NOMO-1 (cell line): ENCODE results near the gene TRDN.
A peak's percentile ranks its signal among the peaks of the same experiment; 100 is the strongest.

Source experiments
- DNase-seq, 2 experiments: peaks; one replicate each; lab custom pipeline; 2025; ENCODE audit not compliant: unreplicated experiment in 2 of 2; lab: John Stamatoyannopoulos, UW

The TRDN gene

DNA sequence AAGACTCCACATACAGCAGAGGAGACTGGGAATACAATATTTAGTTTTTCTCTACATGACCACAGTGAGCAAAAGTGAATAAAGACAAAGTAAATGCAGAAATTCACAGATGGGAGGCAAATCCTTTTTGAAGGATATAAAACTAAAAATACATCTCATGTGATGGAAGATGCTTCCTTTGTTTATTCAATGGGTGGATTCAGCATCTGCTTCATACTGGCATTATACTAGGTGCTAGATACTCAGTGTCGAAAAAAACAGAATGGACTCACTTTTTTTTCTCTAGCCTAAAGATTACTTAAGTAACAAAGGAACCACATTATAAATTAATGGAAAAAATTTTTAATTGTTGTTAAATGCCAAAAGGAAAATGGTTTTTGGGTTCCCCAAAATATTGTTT lies 216.2 kb downstream of the TRDN start:
- DNase-seq: no peak

DNA sequence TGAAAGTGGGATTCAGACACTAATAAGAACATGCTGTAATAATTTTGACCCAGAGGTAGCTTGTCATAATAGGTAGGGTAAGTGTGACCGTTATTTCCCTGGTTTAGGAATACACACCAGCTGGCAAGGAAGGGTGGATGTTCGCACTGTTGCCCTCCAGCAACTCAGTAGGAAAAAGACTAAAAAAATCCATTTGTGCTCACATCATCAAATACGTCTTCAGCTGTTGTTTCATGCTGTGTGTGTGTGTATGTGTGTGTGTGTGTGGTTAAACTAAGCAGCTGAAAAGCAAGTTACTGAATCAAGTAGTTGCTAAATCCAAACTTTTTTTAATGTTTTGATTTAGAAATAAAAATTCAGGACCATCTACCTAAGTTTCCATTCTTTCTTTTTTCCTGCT lies 218.7 kb downstream of the TRDN start:
- no peak for DNase-seq

DNA sequence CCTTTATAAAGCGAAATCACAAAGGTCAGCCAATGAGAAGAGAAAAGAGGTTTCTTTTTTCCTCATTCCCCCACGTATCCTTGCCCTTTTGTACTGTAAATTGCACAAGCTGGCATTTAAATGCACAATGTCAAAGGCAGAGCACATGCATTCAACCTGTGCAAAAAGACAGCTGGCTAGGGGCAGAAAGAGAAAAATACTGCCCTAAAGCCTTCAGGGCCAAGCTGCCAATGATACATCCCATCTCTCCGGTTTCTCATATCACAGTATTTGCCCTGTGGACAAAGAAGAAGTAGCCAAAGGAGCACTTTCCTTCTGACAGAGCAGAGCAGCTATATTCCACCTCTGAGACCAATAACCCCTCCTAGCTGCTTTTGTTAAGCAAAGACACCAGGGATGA lies 219.2 kb downstream of the TRDN start:
- no peak for DNase-seq

DNA sequence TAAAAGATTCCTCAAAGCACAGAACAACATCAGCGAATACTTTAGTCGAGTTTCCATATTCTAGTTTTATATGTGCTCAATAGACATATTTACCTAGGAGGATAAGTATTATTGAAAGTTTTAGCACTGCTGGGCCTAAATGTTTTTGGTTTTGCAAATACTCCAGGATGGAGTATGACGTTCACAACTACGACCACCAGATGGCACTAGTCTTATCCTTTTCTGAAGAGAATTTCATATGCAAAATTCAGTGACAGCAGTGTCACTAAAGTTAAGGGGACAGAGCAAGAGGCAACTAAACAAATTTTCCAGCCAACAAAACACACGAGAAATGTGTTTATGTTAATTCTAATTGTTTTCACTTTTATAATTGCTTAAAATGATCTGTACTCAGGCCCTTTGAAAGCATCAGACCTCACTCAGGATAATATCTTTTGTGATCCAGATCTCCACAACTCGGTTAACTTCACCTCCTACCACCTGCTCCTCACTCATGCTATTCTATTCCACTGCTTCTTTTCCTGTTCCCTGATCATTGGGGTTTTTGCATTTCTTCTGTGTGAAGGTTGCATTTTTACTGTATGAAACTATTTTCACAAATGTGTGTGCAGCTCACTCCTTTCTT lies 220.8 kb downstream of the TRDN start:
- peak; percentile 9 to 60 for DNase-seq

DNA sequence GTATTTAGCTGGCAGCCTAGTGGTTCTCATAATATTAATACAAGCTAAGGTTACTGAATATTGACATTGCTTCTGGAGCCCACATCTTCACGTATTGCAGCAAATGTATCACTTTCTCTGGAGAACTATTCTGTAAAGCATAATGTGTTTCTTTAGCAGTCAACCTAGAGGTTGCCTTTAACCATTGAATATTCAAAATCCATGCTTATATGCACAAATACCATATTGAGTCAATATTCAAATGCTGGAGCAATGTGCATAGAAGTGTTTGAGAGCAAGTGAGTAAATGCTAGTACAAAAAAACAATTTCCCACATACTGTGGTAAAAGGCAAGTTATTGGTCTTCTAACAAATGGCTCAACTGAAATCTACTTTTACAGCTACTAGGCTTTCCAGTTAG lies 231.8 kb downstream of the TRDN start:
- no peak for DNase-seq

DNA sequence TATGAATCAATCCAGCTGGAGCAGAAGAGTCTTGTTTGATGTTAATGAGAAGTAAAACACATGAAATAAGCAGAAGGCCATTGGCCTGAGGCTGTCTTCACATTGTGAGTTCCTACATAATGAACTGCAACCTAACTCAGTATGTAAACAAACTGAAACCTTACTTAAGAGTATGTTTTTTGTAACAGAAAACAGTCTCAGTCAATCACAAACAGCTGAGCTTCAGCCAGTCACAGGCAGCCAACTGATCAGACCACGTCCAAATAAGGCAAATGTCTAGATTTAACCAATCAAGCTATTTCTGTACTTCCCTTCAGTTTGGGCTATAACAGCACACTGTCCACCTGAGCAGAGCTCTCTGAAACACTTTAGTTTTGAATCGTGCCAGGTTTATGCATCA lies 234.7 kb downstream of the TRDN start:
- no peak for DNase-seq

DNA sequence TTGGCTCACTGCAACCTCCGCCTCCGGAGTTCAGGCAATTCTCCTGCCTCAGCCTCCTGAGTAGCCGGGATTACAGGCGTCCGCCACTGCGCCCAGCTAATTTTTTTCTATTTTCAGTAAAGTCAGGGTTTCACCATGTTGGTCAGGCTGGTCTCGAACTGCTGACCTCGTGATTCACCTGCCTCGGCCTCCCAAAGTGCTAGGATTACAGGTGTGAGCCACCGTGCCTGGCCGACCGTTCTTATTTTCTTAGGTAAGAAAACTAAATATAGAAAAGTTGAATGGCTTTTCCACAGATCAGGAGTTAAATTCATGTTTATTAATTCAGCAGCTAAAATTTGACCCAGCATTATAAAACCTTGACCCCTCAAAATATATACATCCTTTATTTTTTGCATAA lies 238.7 kb downstream of the TRDN start:
- DNase-seq: no peak

DNA sequence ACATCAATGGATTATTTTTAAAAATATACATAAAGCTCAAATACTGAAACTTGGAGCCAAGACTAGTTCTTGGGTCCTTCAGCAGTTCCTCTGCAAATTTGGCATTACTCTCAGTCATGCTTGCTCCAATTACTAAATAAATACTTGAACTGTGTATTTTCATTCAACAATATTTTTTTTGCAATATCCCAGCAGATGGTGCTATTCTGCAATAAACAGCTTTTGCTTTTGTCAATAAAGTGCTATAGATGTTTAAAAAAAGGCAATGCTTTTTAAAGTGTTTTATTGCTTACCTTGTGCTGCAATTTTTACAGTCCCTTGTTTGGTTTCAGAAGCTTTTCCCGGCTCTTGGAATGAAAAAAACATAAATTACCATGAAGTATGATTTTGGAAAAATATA lies 243.4 kb downstream of the TRDN start:
- peak in 1 of 2 experiments; percentile 19 for DNase-seq

DNA sequence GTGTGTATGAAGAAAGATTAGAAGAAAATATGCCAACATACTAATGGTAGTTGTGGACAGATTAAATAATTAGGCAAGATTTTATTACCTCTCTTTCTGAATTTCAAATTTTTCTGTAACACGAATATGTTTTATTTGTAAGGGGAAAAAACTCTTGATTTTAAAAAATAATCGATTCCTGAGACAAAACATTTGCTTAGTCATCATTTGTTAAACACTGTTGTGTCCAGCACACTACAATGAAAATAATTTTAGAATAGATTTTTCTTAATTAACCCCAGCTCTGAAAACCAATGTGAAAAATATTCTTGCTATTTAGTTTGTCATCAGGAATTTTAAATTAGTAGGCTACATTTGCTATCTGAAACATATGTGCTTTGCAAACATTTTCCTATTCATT lies 253.0 kb downstream of the TRDN start:
- DNase-seq: no peak

DNA sequence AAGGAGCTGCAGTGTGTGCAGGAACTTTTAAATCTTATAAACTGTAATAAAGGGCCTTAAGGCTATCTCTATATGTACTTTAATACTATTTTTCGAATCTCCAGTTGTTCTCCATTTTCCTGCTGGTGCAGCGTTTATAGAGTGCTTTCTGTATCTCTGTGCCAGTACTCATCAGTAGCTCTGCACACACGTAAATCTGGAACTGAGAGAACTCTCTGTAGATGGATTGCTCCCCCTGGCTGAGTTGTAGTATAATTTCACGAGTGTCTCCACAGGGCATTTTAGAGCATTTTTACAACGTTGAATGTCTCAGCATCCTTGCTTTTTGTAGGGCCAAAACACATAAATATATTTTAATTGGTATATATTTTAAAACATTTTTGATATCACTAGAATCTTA lies 256.5 kb downstream of the TRDN start:
- peak in 1 of 2 experiments; percentile 20 for DNase-seq

DNA sequence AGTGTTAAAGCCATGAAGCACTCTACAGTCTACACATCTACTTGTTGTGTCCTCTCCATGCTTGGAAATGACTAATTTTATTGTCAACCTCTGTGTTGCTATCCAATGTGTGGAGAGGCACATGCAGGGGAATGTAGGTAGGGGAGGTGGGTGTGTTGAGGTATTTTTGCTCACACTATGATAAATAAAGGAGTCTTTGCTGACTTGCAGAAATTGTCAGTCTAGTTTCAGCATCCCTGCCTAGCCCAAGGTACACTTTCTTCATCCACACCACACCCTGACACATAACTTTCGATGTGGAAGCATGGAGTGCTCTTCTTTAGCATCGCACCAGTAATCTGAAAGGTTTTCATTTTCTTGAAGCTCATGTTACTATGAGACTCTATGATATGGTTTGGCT lies 264.0 kb downstream of the TRDN start:
- DNase-seq: no peak

DNA sequence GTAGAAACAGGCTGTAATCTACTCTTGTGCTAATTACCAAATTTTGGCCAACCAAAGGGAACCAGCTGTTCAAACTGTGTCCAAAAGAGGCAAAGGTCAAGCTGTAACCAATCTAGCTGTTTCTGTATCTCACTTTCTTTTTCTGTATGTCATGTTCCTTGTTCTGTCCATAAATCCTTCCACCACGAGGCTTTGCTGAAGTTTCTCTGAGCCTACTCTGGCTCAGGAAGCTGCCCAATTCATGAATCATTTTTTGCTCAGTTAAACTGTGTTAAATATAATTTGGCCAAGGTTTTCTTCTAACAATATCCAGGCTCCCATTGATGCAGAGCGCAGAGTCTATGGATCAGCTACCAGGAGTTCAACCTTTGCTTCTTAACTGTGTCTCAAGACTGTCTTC lies 272.8 kb downstream of the TRDN start:
- no peak for DNase-seq

DNA sequence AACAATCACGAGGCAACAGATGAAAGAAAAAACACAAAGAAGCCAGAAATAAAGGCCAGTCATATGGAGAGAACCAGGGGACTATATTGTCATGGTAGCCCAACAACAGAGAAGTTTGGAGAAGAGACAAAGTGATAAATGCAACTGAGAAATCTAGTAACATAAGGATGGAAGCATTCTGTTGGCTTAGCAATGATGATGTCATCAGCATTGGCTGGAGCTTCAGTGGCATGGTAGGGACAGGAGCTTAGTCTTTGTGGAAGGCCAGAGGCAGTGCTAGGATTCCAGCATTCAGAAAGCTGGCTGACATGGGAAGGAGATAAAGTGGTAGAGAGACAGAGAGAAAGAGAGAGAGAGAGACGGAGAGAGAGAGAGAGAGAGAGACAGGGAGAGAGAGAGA lies 276.4 kb downstream of the TRDN start:
- DNase-seq: no peak

DNA sequence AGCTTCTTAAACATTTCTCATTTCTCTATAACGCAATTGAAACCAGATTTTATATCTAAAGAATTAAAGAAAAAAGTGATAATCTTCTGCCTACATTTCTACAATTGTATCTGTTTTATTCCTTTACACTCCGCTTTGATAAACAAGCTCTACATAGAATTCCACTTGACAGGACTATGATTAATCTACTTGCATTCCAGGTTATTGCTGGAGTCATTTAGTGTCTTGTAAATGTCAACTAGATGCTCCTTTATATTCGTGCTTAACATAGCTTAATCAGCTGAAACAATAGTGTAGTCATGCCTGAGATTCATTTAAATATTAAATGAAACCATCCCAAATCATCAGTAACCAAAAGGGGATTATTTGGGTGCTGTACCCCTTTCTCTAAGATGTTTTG lies 284.0 kb downstream of the TRDN start:
- no peak for DNase-seq

DNA sequence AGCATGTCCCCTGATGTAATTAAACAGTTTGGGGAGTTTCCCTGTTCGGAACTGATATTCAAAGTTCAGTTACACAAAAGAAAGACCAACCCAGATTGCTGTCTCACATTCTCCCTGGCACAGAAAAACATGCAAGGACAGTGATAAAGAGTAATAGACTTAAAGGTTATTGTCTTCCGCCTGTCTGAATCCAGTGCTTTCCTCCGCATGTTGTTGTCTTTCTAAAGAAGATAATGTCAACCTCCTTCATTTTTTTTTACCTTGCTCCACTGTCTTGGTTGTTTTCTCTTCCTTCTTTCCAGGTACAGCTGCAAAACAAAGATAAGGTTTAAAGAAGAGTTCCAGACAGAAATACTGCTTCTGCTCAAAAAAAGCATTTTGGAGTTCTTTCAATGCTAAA lies 284.5 kb downstream of the TRDN start:
- no peak for DNase-seq

DNA sequence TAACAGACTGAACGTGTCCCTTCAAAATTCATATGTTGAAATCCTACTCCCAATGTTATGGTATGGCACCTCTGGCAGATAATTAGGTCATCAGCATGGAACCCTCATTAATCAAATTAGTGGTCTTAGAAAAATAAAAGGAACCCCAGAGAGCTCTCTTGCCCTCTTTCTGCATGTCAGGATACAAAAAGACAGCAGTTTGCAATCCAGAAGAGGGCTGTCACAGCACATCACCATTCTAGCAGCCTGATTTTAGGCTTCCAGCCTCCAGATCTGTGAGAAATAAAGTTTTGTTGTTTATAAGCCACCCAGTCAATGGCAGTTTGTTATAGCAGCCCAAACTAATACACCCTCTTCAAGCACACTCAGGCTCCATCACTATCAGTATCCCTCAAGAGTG lies 292.9 kb downstream of the TRDN start:
- no peak for DNase-seq

DNA sequence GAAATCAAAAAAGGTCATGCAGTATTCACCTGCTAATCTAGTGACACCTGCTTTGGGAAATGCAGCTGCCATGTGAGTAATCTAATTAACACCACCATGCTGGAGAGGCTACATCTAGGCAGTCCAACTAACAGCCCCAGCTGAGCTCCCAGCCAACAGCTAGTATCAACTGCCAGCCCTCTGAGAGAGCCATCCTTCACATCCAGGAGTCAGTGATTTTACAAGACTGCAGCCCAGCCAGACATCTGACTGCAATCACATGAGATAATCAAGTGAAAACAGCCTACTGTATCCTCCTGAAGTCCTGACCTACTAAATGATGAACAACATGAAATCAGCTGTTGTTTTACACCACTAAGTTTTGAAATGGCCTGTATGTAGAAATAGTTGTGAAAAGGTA lies 298.4 kb downstream of the TRDN start:
- DNase-seq: no peak

DNA sequence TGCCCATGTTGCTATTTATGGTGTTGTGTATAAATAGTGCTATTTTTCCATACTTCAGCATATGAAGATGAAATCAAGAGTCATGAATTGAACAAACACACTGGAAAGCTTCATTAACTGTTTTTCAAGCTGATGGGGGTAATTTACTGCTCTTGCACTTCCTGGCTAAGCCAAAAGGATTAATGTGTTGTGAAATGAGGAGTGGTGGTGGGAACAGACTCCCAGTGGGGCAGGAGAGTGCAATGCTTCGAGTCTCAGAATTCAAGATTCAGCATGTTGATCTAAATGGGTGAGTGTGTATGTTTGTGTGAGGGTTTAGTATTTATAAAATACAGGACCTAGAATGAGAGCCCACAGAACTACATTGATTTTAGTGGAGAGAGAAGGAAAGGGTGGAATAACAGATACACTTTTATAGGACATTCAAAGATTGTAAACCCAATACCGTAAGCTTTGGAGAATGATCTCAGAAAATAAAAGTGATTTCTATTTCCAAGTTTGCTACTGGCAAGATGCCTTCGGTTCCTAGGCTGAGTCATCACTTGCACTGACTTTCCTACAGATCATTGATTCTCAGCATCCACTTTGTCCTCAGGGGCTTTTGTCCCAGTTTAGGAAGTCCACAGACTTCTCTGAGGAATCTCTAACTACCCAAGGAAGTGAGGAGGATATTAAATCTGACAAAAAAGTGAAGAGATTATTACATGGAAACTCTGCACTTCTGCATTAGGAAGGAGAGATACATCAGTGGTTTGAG lies 303.6 kb downstream of the TRDN start:
- no peak for DNase-seq

DNA sequence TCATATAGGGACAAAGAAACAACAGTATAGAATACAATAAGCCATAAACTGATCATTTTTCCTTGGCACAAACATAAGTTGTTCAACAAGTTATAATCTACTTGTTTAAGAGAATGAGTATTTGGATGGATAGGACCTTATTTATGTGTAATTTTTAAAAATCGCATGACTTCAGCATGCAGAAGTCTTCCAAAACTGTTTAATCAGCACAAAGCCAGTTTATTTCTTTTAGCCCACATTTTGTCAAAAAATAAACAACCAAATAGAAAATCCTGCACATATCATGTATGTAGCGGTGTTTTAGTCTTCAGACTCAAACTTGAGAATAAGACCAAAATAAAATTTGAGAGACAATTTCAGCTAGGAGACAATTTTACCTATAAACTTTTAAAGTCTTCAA lies 304.7 kb downstream of the TRDN start:
- no peak for DNase-seq

DNA sequence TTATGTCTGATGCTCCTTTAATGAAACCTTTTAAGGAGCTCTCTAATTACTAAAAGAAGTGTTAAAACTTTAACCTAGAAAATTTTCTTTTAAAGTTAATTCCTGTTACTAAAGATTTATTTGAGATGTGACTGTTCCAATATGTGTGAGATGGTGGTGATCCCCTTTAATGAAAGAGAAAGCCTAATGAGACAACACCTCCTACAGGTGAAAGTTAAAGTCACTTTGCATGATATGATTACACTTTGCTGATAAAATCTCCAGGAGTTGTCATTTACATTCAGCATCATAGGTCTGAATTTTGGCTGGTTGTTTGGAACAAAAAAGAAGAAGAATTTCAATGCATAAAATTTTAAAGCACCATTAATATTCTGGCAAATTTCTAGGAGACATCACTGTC lies 307.4 kb downstream of the TRDN start:
- DNase-seq: no peak

DNA sequence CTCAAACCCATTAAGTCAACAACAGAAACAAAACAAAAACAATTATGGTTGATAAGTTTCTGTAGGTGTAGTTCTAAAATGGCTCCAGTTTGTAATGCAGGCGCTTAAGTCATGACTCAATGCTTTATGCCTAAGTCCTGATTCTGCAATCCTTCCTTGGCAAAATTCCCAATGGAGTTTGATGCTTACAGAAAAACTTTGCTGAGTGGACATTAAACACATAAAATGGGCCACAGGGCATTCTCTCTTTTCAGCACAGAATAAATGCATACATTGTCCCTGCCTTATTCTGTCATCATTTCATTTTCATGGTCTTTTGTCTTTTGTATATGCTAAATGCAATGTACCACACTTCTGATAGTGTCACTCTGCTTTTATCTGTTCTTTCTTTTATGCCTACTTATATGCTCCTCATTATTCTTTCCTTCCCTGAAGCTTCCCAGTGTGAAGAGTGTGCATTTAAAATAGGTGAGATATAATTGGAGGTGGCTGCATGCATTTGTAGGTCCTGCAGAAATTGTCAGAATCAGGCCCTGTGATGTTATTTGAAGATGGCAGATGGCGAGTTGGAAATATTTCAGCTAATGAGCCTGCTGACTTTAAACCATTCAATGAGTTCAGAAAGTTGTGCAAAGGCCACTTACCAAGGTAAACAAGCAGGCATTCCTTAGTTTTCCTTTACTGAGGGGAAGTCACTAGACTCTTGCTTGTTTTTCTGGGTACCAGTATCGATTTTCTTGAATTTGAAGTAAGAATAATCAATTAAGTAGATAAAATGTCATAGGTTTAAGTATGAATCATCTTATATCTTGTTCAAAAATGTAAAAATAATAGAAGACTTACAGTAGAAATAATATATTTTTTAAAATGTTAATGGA lies 313.1 kb downstream of the TRDN start:
- no peak for DNase-seq

DNA sequence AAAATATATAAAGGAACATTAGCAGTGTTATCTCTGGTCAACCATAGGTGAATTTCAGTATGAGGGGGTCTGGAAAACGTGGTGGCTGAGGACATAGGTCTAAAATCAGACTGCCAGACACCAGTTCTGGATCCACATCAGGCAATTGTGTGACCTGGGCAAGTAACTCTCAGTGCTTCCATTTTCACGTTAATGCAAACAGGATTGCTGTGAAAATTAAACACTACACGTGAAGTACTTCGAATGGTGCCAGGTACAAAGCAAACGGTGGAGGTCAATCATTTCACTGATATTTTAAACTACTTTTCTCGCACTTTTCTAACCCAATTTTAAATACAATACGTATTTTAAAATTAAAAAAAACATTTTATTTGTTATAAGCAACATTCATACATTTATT lies 315.7 kb downstream of the TRDN start:
- DNase-seq: no peak
